Liver (tissue), 9 donors: ENCODE data around the gene B3GALNT2. TPM values are rescaled to one million over a fixed set of nuclear protein-coding genes. Genes with fewer than 3 reads are reported as not detected.

Experiments used
- DNase-seq: peaks from one replicate; pipeline ENCODE4 v3.0.0-alpha.2; 2017; ENCODE audit warnings: low spot score
- H3K27ac ChIP-seq, 2 donors: one replicate each; pipeline ENCODE4 v1.7.0; 2013; ENCODE audit warnings: inconsistent platforms in 2 of 2, low read length in 2 of 2, control low read depth in 1 of 2, low read depth in 1 of 2, mild to moderate bottlenecking in 1 of 2
- H3K27me3 ChIP-seq, 4 donors: one replicate each; pipeline versions ENCODE4 v1.6.1 to v1.7.0; 2013; ENCODE audit warnings: low read length in 3 of 4, inconsistent platforms in 1 of 4, mild to moderate bottlenecking in 1 of 4, moderate library complexity in 1 of 4; ENCODE audit not compliant: control insufficient read depth in 4 of 4, insufficient read depth in 4 of 4
- H3K36me3 ChIP-seq, 4 donors: one replicate each; pipeline versions ENCODE4 v1.6.1 to v1.7.0; 2013; ENCODE audit warnings: low read length in 3 of 4, mild to moderate bottlenecking in 3 of 4, low read depth in 1 of 4, moderate library complexity in 1 of 4; ENCODE audit not compliant: control insufficient read depth in 4 of 4, insufficient read depth in 3 of 4
- H3K4me1 ChIP-seq, 4 donors: one replicate each; pipeline versions ENCODE4 v1.6.1 to v1.7.0; 2013; ENCODE audit warnings: low read length in 3 of 4, mild to moderate bottlenecking in 3 of 4, moderate library complexity in 1 of 4; ENCODE audit not compliant: control insufficient read depth in 4 of 4, insufficient read depth in 4 of 4
- H3K4me3 ChIP-seq, 3 donors: one replicate each; pipeline versions ENCODE4 v1.6.1 to v1.7.0; 2013; ENCODE audit warnings: low read length in 3 of 3, control low read depth in 1 of 3, low read depth in 1 of 3, mild to moderate bottlenecking in 1 of 3
- H3K9ac ChIP-seq, 2 donors: one replicate each; pipeline ENCODE4 v1.7.0; 2013; ENCODE audit warnings: low read length in 2 of 2, mild to moderate bottlenecking in 2 of 2, moderate library complexity in 2 of 2, control low read depth in 1 of 2, low read depth in 1 of 2
- H3K9me3 ChIP-seq, 4 donors: one replicate each; pipeline versions ENCODE4 v1.6.1 to v1.7.0; 2013; ENCODE audit warnings: low read length in 3 of 4; ENCODE audit not compliant: control insufficient read depth in 4 of 4
- EGR1 ChIP-seq, 2 donors: IDR thresholded peaks; 2 replicates each; pipeline ENCODE4 v1.6.1; 2016 to 2018; ENCODE audit warnings: antibody characterized with exemption in 2 of 2, low read depth in 2 of 2
- FOXA1 ChIP-seq: IDR thresholded peaks from 2 replicates; pipeline ENCODE4 v1.6.1; 2016; ENCODE audit warnings: antibody characterized with exemption
- FOXA2 ChIP-seq: IDR thresholded peaks from 2 replicates; pipeline ENCODE4 v1.6.1; 2016; ENCODE audit warnings: antibody characterized with exemption
- GABPA ChIP-seq, 2 donors: IDR thresholded peaks in 1 of 2; conservative IDR thresholded peaks in 1 of 2; 2 replicates each; pipeline ENCODE4 v1.6.1; 2016; ENCODE audit warnings: antibody characterized with exemption in 2 of 2, mild to moderate bottlenecking in 1 of 2, moderate library complexity in 1 of 2
- HNF4G ChIP-seq: IDR thresholded peaks from 2 replicates; pipeline ENCODE4 v1.6.1; 2016; ENCODE audit warnings: antibody characterized with exemption
- JUND ChIP-seq, 2 donors: IDR thresholded peaks; 2 replicates each; pipeline ENCODE4 v1.6.1; 2016; ENCODE audit warnings: antibody characterized with exemption in 2 of 2
- NR2F2 ChIP-seq: IDR thresholded peaks from 2 replicates; pipeline ENCODE4 v1.6.1; 2016; ENCODE audit warnings: antibody characterized with exemption
- RAD21 ChIP-seq, 2 donors: IDR thresholded peaks; 2 replicates each; pipeline ENCODE4 v1.6.1; 2016; ENCODE audit warnings: antibody characterized with exemption in 2 of 2, mild to moderate bottlenecking in 2 of 2
- RXRA ChIP-seq, 2 donors: IDR thresholded peaks; 2 replicates each; pipeline ENCODE4 v1.6.1; 2017 to 2018; ENCODE audit warnings: antibody characterized with exemption in 2 of 2, mild to moderate bottlenecking in 1 of 2
- SP1 ChIP-seq: IDR thresholded peaks from 2 replicates; pipeline ENCODE4 v1.6.1; 2018; ENCODE audit warnings: antibody characterized with exemption, mild to moderate bottlenecking
- TAF1 ChIP-seq: conservative IDR thresholded peaks from 2 replicates; pipeline ENCODE4 v1.6.1; 2016; ENCODE audit warnings: antibody characterized with exemption, mild to moderate bottlenecking
- YY1 ChIP-seq: IDR thresholded peaks from 2 replicates; pipeline ENCODE4 v1.6.1; 2016; ENCODE audit warnings: antibody characterized with exemption, mild to moderate bottlenecking
- WGBS: extraction: QIAGEN DNeasy Blood & Tissue Kit; methylation state at CpG from one replicate; pipeline ENCODE4 v1.1.7; 2013; 5-methylcytosine and 5-hydroxymethylcytosine counted together
- polyA plus RNA-seq, 2 donors: library from polyadenylated mRNA; stranded (reverse) in 1 of 2; unstranded in 1 of 2; fragments of 200-250 nt in 1 of 2; fragments of >200 nt in 1 of 2; fragmentation: Nextera tagmentation in 1 of 2; extraction: Ambion mirVana in 1 of 2; gene quantifications; one replicate each; pipeline versions ENCODE4 v1.2.1 to v1.2.3, GENCODE V29; 2013 to 2015
- total RNA-seq, 2 donors: library from RNA; depleted of rRNA; stranded (reverse); fragments of >200 nt; gene quantifications; one replicate each; pipeline ENCODE4 v1.2.3, GENCODE V29; 2014
- TF ChIP-seq, protein P1 (sequence below): IDR thresholded peaks from 2 replicates; pipeline ENCODE4 v1.6.1; 2016; ENCODE audit warnings: antibody characterized with exemption, mild to moderate bottlenecking
- TF ChIP-seq, protein P2 (sequence below): IDR thresholded peaks from 2 replicates; pipeline ENCODE4 v1.6.1; 2016; ENCODE audit warnings: antibody characterized with exemption
- TF ChIP-seq, protein P3 (sequence below): IDR thresholded peaks from 2 replicates; pipeline ENCODE4 v1.6.1; 2016; ENCODE audit warnings: antibody characterized with exemption
- TF ChIP-seq, protein P4 (sequence below): IDR thresholded peaks from 2 replicates; pipeline ENCODE4 v1.6.1; 2016; ENCODE audit warnings: antibody characterized with exemption
- TF ChIP-seq, protein P5 (sequence below): fragments of 150-350 bp; IDR thresholded peaks from 2 replicates; pipeline ENCODE4 v1.5.1; 2017; ENCODE audit warnings: improper control_type of control experiment, low read depth, low read length; ENCODE audit not compliant: missing input control
- donor health status: healthy.
- donor health status: healthy.
- donor health status: healthy.
- donor health status: healthy.
- donor health status: healthy.

Gene B3GALNT2
- total and polyA plus RNA-seq, 4 donors, result 2.3 to 20.7 (median 7.1) TPM

DNA sequence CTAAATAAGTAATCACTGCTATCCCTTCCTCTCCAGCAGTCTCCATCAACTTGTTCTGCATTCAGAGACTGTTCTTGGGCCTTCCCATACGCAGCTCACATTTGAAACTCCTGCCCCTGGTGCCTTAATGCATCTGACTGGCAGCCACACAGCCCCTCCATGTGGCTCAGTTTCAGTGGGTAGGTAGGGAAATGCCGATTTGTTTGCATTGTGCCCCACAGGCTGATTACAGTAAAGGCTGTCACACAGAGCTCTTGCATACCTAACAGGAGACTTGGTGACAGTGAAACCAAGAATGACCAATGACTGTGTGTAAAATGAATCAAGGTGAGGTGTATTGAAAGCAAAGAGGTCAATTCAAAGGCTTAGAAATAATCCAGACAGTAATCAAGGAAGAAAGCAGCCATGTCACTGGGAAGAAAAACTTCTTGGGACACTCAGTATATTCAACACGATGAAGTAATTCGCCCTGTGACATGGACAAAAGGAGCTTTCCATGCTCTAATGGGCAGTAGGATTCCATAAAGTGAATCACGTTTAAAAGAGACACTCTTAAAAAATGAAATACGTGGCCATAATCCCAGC is 12.7 kb upstream of the B3GALNT2 start:
- Histone ChIP-seq H3K4me3 (no peak overlapping the region), H3K27ac (no peak overlapping the region), H3K9me3 (no peaks in the 10 kb centered on the region), H3K27me3 (no peaks in the 10 kb centered on the region), H3K4me1 (no peaks in the 10 kb centered on the region), H3K36me3 (no peaks in the 10 kb centered on the region), H3K9ac (no peak overlapping the region)
- TF ChIP-seq YY1, result no peak
- TF ChIP-seq, protein P1, sequence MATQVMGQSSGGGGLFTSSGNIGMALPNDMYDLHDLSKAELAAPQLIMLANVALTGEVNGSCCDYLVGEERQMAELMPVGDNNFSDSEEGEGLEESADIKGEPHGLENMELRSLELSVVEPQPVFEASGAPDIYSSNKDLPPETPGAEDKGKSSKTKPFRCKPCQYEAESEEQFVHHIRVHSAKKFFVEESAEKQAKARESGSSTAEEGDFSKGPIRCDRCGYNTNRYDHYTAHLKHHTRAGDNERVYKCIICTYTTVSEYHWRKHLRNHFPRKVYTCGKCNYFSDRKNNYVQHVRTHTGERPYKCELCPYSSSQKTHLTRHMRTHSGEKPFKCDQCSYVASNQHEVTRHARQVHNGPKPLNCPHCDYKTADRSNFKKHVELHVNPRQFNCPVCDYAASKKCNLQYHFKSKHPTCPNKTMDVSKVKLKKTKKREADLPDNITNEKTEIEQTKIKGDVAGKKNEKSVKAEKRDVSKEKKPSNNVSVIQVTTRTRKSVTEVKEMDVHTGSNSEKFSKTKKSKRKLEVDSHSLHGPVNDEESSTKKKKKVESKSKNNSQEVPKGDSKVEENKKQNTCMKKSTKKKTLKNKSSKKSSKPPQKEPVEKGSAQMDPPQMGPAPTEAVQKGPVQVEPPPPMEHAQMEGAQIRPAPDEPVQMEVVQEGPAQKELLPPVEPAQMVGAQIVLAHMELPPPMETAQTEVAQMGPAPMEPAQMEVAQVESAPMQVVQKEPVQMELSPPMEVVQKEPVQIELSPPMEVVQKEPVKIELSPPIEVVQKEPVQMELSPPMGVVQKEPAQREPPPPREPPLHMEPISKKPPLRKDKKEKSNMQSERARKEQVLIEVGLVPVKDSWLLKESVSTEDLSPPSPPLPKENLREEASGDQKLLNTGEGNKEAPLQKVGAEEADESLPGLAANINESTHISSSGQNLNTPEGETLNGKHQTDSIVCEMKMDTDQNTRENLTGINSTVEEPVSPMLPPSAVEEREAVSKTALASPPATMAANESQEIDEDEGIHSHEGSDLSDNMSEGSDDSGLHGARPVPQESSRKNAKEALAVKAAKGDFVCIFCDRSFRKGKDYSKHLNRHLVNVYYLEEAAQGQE, result no peak
- TF ChIP-seq HNF4G, result no peak
- TF ChIP-seq NR2F2, result no peak
- TF ChIP-seq RAD21 (IDR thresholded peaks at IDR 0.05), result no peak
- TF ChIP-seq, protein P2, sequence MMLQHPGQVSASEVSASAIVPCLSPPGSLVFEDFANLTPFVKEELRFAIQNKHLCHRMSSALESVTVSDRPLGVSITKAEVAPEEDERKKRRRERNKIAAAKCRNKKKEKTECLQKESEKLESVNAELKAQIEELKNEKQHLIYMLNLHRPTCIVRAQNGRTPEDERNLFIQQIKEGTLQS, result no peak
- no peak for DNase-seq
- 89% methylated on average over 6 of the region's 6 CpGs for WGBS

DNA sequence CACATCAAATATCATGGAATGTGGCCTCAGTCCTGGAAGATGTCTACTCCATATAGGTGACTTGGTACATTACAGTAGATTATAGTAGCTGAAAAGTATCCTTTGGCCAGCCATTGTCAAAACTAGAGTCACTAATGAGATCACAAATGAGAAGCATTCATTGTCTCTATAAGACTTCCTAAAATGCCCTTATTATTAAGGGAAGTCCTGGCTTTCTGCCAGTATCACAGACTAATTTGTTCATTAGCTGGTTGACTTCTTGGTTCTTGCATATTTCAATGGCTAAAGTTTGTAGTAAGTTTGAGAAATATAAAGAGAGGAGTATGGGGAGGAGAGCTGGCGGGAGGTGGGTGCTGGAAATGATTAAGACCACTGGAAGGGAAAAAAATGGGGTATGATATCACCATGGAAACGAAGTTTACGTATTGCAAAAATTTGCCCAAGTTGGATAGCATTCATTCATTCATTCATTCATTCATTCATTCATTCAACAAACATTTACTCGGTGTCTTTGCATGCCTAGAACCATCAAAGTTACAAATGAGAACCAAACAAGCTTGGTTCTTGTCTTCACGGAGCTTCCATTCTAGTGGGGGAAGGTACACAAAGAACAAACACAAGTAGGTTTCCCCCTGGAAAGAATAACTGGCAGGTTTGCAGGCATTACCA is 11.7 kb upstream of the B3GALNT2 start:
- Histone ChIP-seq H3K4me1 (no peaks in the 10 kb centered on the region), H3K27me3 (no peaks in the 10 kb centered on the region), H3K9ac (no peak overlapping the region), H3K9me3 (no peaks in the 10 kb centered on the region), H3K36me3 (no peaks in the 10 kb centered on the region), H3K4me3 (no peak overlapping the region), H3K27ac (no peak overlapping the region)
- 92% methylated on average over 5 of the region's 5 CpGs for WGBS
- no peak for DNase-seq
- TF ChIP-seq YY1, result no peak
- TF ChIP-seq HNF4G, result no peak
- no peak for TF ChIP-seq FOXA2
- TF ChIP-seq, protein P2, result no peak
- no peak for TF ChIP-seq RAD21 (IDR thresholded peaks at IDR 0.05)
- no peak for TF ChIP-seq RXRA (IDR thresholded peaks at IDR 0.05)
- TF ChIP-seq EGR1 (IDR thresholded peaks at IDR 0.05; ENCODE audit: low read depth in 2 of 2), result no peak
- TF ChIP-seq, protein P3, sequence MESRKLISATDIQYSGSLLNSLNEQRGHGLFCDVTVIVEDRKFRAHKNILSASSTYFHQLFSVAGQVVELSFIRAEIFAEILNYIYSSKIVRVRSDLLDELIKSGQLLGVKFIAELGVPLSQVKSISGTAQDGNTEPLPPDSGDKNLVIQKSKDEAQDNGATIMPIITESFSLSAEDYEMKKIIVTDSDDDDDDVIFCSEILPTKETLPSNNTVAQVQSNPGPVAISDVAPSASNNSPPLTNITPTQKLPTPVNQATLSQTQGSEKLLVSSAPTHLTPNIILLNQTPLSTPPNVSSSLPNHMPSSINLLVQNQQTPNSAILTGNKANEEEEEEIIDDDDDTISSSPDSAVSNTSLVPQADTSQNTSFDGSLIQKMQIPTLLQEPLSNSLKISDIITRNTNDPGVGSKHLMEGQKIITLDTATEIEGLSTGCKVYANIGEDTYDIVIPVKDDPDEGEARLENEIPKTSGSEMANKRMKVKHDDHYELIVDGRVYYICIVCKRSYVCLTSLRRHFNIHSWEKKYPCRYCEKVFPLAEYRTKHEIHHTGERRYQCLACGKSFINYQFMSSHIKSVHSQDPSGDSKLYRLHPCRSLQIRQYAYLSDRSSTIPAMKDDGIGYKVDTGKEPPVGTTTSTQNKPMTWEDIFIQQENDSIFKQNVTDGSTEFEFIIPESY, result no peak
- TF ChIP-seq, protein P4, sequence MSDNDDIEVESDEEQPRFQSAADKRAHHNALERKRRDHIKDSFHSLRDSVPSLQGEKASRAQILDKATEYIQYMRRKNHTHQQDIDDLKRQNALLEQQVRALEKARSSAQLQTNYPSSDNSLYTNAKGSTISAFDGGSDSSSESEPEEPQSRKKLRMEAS, result no peak
- no peak for TF ChIP-seq NR2F2
- TF ChIP-seq SP1, result no peak
- TF ChIP-seq TAF1, result no peak
- TF ChIP-seq, protein P1, result no peak
- no peak for TF ChIP-seq FOXA1
- TF ChIP-seq GABPA (IDR thresholded peaks at IDR 0.05 in 1 of 2, conservative IDR thresholded peaks at IDR 0.05 in 1 of 2), result no peak
- no peak for TF ChIP-seq JUND (IDR thresholded peaks at IDR 0.05)
- TF ChIP-seq, protein P5, sequence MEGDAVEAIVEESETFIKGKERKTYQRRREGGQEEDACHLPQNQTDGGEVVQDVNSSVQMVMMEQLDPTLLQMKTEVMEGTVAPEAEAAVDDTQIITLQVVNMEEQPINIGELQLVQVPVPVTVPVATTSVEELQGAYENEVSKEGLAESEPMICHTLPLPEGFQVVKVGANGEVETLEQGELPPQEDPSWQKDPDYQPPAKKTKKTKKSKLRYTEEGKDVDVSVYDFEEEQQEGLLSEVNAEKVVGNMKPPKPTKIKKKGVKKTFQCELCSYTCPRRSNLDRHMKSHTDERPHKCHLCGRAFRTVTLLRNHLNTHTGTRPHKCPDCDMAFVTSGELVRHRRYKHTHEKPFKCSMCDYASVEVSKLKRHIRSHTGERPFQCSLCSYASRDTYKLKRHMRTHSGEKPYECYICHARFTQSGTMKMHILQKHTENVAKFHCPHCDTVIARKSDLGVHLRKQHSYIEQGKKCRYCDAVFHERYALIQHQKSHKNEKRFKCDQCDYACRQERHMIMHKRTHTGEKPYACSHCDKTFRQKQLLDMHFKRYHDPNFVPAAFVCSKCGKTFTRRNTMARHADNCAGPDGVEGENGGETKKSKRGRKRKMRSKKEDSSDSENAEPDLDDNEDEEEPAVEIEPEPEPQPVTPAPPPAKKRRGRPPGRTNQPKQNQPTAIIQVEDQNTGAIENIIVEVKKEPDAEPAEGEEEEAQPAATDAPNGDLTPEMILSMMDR, result no peak
